Measurements from ENCODE around the gene GIT1. TPM values are rescaled to one million over a fixed set of nuclear protein-coding genes. Genes with fewer than 3 reads are reported as not detected.

Gene GIT1
- total and polyA plus RNA-seq, 2 donors (not counting 3 experiments of a cell fraction or from before 2014, with no cell fraction given) = 75.5 to 92.5 TPM

- Histone ChIP-seq H3K27ac (ENCODE audit: insufficient read depth, low read depth, low read length) (no peak overlapping the region), H3K4me3 (replicated peaks in 1 of 3; ENCODE audit: insufficient read depth in 1 of 3, low read depth in 1 of 3, low read length in 3 of 3) (no peak overlapping the region), H2AFZ (ENCODE audit: low read depth, low read length) (no peak overlapping the region), H3K4me2 (ENCODE audit: insufficient read depth, low read length) (no peak overlapping the region), H3K9me1 (replicated peaks; ENCODE audit: control insufficient read depth, extremely low read depth, insufficient read depth, low read length) (no peaks in the 10 kb centered on the region), H3K4me1 (ENCODE audit: control insufficient read depth, extremely low read depth, insufficient read depth, low read length) (peaks cover 36% of the 10 kb centered on the region), H3K36me3 (ENCODE audit: control insufficient read depth in 2 of 2, extremely low read depth in 1 of 2, insufficient read depth in 2 of 2, low read length in 2 of 2) (peaks cover 18 to 36% of the 10 kb centered on the region in 2 experiments), H3K9ac (replicated peaks; ENCODE audit: extremely low read depth, insufficient read depth, low read length) (no peak overlapping the region), H4K20me1 (replicated peaks; ENCODE audit: control insufficient read depth, extremely low read depth, insufficient read depth, low read length) (no peaks in the 10 kb centered on the region), H3K79me2 (ENCODE audit: control insufficient read depth, insufficient read depth, low read length) (peaks cover 59% of the 10 kb centered on the region), H3K27me3 (ENCODE audit: control insufficient read depth in 2 of 2, insufficient read depth in 2 of 2, low read length in 2 of 2) (no peaks in the 10 kb centered on the region), H3K9me3 (replicated peaks; ENCODE audit: control insufficient read depth, insufficient read depth, low read length) (no peaks in the 10 kb centered on the region)
- no peak for DNase-seq (ENCODE audit: low read depth, low spot score)
- ChIA-PET CTCF (interaction anchor here (0.8 to 9.4 kb wide), 5 partner anchors 10 to 511 kb away, joined by 3 to 152 read pairs (median 15); partner anchors contain the start of genes ABHD15 and ANKRD13B), POLR2A (no interaction called here)
- dilution Hi-C loops (cut with MboI; ENCODE audit: extremely low pct_ligation_motif_present, low sequenced_read_pairs) = no loop called here
- FAIRE-seq = no peak
- TF ChIP-seq POLR2A (IDR thresholded peaks at IDR 0.05; ENCODE audit: low read depth, low read length) (no peak), GATA2 (IDR thresholded peaks at IDR 0.05; ENCODE audit: insufficient read depth, insufficient read length, low read depth, low read length) (no peak), MAX (IDR thresholded peaks at IDR 0.05; ENCODE audit: insufficient read depth, insufficient read length) (no peak), JUN (IDR thresholded peaks at IDR 0.05; ENCODE audit: borderline replicate concordance, insufficient read depth, insufficient read length, low read depth) (no peak), POLR2AphosphoS5 (IDR thresholded peaks at IDR 0.05; ENCODE audit: insufficient read depth, low read depth, low read length) (no peak), MYC (IDR thresholded peaks at IDR 0.05; ENCODE audit: low read depth, low read length) (no peak), FOS (IDR thresholded peaks at IDR 0.05; ENCODE audit: borderline replicate concordance, insufficient read depth, low read length) (no peak), EZH2 (IDR thresholded peaks at IDR 0.05; ENCODE audit: borderline replicate concordance, low read depth, low read length, severe bottlenecking) (no peak), CTCF (IDR thresholded peaks at IDR 0.05; ENCODE audit: extremely low read depth in 1 of 2, insufficient read depth in 1 of 2, low read depth in 1 of 2, low read length in 2 of 2) (no peak)
- no TSS peak for BruUV-seq (replicated peaks)
- intact Hi-C loops (cut with micrococcal nuclease) = no loop called here
These were observed 7.1 kb downstream of the GIT1 start for GRCh38 chr17:29582254-29582765.
